ENCODE measurements around the gene ATP2C2. TPM values are rescaled to one million over a fixed set of nuclear protein-coding genes. Genes with fewer than 3 reads are reported as not detected.
A peak's percentile ranks its signal among the peaks of the same experiment; 100 is the strongest.

ATP2C2 gene
- total RNA-seq, 1 experiment from 2014 or later, result 26.0 TPM

GRCh38 chr16:84360170-84360569 lies 8.2 kb upstream of the ATP2C2 start:
- Histone ChIP-seq H4K20me1 (ENCODE audit: low read length) (no peaks in the 10 kb centered on the region), H3K27me3 (ENCODE audit: low read length) (no peaks in the 10 kb centered on the region), H3K4me2 (ENCODE audit: low read length) (peak overlapping the region; percentile 44; the same call in 1 of the 2 replicates), H3K4me3 (ENCODE audit: low read length) (no peak overlapping the region), H3K79me2 (ENCODE audit: low read length) (no peaks in the 10 kb centered on the region), H3K27ac (ENCODE audit: low read length) (peak overlapping the region; percentile 95), H3K4me1 (ENCODE audit: insufficient read depth, low read length) (peaks cover 66% of the 10 kb centered on the region), H3K9me2 (replicated peaks; ENCODE audit: low read length) (no peaks in the 10 kb centered on the region), H3K9me3 (ENCODE audit: low read length) (no peaks in the 10 kb centered on the region), H2AFZ (ENCODE audit: low read length) (no peak overlapping the region), H3K36me3 (ENCODE audit: low read depth, low read length) (no peaks in the 10 kb centered on the region), H3F3A (ENCODE audit: low read length, unreplicated experiment) (no peaks in the 10 kb centered on the region), H3K9ac (ENCODE audit: low read length) (peak overlapping the region; percentile 77)
- ChIA-PET CTCF (no interaction called here), POLR2A (ENCODE audit: unreplicated experiment) (no interaction called here)
- DNase-seq (peak; percentile 89), ATAC-seq (peak; percentile 23)
- TF ChIP-seq EZH2phosphoT487 (IDR thresholded peaks at IDR 0.05; ENCODE audit: borderline replicate concordance, low read length) (no peak), CTCF (conservative IDR thresholded peaks at IDR 0.05; ENCODE audit: low read depth, low read length) (no peak), EZH2 (IDR thresholded peaks at IDR 0.05; ENCODE audit: low read length, unreplicated experiment) (no peak)
- no TSS peak for BruUV-seq (replicated peaks)
- intact Hi-C loops (cut with micrococcal nuclease), result no loop called here

- Histone ChIP-seq H3K9me2 (replicated peaks; ENCODE audit: low read length) (no peaks in the 10 kb centered on the region), H3K9ac (ENCODE audit: low read length) (peak overlapping the region; percentile 77), H3F3A (ENCODE audit: low read length, unreplicated experiment) (no peaks in the 10 kb centered on the region), H3K4me2 (ENCODE audit: low read length) (peak overlapping the region; percentile 16; the same call in 1 of the 2 replicates), H3K9me3 (ENCODE audit: low read length) (no peaks in the 10 kb centered on the region), H3K4me3 (ENCODE audit: low read length) (no peak overlapping the region), H3K27me3 (ENCODE audit: low read length) (no peaks in the 10 kb centered on the region), H3K79me2 (ENCODE audit: low read length) (no peaks in the 10 kb centered on the region), H2AFZ (ENCODE audit: low read length) (no peak overlapping the region), H3K27ac (ENCODE audit: low read length) (peak overlapping the region; percentile 95), H3K4me1 (ENCODE audit: insufficient read depth, low read length) (peaks cover 64% of the 10 kb centered on the region), H3K36me3 (ENCODE audit: low read depth, low read length) (no peaks in the 10 kb centered on the region), H4K20me1 (ENCODE audit: low read length) (no peaks in the 10 kb centered on the region)
- TSS peak; percentile 37 for BruUV-seq (replicated peaks)
- CTCF ChIA-PET, result no interaction called here
- DNase-seq (no peak), ATAC-seq (no peak)
- POLR2A ChIA-PET (ENCODE audit: unreplicated experiment), result no interaction called here
- intact Hi-C loops (cut with micrococcal nuclease), result no loop called here
- TF ChIP-seq EZH2 (IDR thresholded peaks at IDR 0.05; ENCODE audit: low read length, unreplicated experiment), result no peak
- TF ChIP-seq EZH2phosphoT487 (IDR thresholded peaks at IDR 0.05; ENCODE audit: borderline replicate concordance, low read length), result no peak
- no peak for TF ChIP-seq CTCF (conservative IDR thresholded peaks at IDR 0.05; ENCODE audit: low read depth, low read length)
These were observed 7.6 kb upstream of the ATP2C2 start for GRCh38 chr16:84360748-84361147.

GRCh38 chr16:84361546-84361945 lies 6.8 kb upstream of the ATP2C2 start:
- Histone ChIP-seq H3K27me3 (ENCODE audit: low read length) (no peaks in the 10 kb centered on the region), H4K20me1 (ENCODE audit: low read length) (no peaks in the 10 kb centered on the region), H3K4me3 (ENCODE audit: low read length) (no peak overlapping the region), H3K79me2 (ENCODE audit: low read length) (no peaks in the 10 kb centered on the region), H3K27ac (ENCODE audit: low read length) (peak overlapping the region; percentile 95), H3K9ac (ENCODE audit: low read length) (peak overlapping the region; percentile 77), H3K4me1 (ENCODE audit: insufficient read depth, low read length) (peaks cover 57% of the 10 kb centered on the region), H2AFZ (ENCODE audit: low read length) (no peak overlapping the region), H3K36me3 (ENCODE audit: low read depth, low read length) (no peaks in the 10 kb centered on the region), H3K4me2 (ENCODE audit: low read length) (peak overlapping the region; percentile 60), H3K9me2 (replicated peaks; ENCODE audit: low read length) (no peaks in the 10 kb centered on the region), H3K9me3 (ENCODE audit: low read length) (no peaks in the 10 kb centered on the region), H3F3A (ENCODE audit: low read length, unreplicated experiment) (no peaks in the 10 kb centered on the region)
- ATAC-seq (no peak), DNase-seq (peak; percentile 68)
- CTCF ChIA-PET, result no interaction called here
- no TSS peak for BruUV-seq (replicated peaks)
- no peak for TF ChIP-seq CTCF (conservative IDR thresholded peaks at IDR 0.05; ENCODE audit: low read depth, low read length)
- no peak for TF ChIP-seq EZH2 (IDR thresholded peaks at IDR 0.05; ENCODE audit: low read length, unreplicated experiment)
- TF ChIP-seq EZH2phosphoT487 (IDR thresholded peaks at IDR 0.05; ENCODE audit: borderline replicate concordance, low read length), result no peak
- POLR2A ChIA-PET (ENCODE audit: unreplicated experiment), result no interaction called here
- intact Hi-C loops (cut with micrococcal nuclease), result no loop called here
